ENCODE results near the gene OR2A25.
A peak's percentile ranks its signal among the peaks of the same experiment; 100 is the strongest.

The OR2A25 gene

DNA sequence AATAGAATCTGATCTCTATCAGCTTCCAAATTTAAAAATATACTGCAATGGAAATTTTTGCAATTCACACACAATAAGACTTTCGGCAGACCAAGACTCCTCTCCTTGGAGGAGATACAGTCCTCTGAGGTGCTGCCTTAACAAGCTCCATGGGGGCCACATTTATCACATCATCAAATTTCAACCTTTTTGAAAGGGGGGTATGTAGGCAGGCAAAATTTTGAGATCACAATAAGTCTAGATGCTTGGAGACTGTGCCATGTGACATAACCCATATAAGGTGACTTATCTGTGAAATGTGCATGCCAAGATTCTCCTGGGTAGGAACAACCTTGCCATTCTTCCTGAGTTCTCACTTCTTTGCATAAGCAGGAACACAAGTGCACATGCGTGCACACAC lies 16.4 kb downstream of the OR2A25 start, which contains the start of gene OR2A12:
Gene OR2A12, plus strand, starts transcription at position 301 of the 400 bp plus-strand sequence. CDS start 8,830 bp downstream, outside the sequence.
- DNase-seq, result no peak

DNA sequence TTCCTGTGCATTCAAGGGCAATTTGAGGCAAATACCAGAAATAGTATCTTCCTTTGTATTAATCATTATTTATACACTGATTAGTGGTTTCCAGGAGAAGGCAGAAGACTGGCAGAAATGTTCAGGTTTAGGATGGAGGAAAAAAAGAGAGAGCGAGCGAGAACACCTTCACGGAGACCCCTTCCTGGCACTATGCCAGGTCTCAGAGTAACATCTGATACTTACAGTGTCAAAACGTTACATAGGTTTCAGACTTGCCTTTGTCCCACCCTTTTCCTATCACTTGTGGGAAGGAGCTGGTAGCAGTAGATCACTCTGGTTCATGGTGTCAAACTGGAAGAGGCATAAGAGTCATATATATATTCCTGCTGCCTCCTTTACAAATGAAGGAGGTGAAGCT lies 17.1 kb downstream of the OR2A25 start:
- no peak for DNase-seq

DNA sequence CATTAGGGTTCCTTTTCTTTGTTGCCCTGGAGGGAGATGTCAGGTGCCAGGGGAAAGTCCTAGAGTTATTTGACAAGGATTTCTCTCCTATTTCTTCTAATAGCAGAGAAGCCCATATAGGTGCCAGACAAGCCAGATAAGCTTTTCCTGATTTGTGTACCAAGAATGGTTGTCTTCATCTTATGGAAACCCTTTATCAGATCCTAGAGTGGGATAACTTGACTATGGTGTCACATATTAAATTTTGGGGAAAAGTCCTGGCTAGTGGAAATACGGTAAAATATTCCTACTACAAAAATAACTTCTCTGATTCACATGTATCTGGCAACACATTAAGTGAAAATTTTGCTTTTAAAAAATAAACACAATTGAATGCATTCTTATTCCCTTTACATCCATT lies 17.6 kb downstream of the OR2A25 start:
- DNase-seq, result no peak

DNA sequence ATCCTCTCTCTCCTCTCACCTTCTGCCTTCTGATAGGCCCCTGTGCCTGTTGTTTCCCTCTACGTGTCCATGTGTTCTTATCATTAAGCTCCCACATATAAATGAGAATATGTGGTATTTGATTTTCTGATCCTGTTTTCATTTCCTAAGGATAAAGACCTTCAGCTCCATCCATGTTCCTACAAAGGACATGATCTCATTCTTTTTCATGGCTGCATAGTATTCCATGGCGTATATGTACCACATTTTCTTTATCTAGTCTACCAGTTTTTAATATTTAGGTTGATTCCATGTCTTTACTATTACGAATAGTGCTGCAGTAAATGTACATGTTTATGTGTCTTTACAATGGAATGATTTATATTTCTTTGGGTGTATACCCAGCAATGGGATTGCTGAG lies 21.1 kb downstream of the OR2A25 start:
- no peak for DNase-seq

DNA sequence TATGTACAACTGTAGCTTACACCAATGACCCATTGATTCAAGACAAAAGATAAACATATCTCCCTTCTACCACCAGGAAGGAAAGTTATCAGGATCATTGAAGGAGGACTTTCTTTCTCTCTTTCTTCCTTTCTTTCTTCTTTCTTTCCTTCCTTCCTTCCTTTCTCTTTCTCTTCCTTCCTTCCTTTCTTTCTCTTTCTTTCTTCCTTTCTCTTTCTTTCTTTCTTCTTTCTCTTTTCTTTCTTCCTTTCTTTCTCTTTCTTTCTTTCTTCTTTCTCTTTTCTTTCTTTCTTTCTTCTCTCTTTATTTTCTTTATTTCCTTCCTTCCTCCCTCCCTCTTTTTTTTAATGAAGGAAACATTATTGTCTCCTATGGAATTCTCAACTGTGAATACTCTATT lies 29.2 kb downstream of the OR2A25 start:
- no peak for DNase-seq

DNA sequence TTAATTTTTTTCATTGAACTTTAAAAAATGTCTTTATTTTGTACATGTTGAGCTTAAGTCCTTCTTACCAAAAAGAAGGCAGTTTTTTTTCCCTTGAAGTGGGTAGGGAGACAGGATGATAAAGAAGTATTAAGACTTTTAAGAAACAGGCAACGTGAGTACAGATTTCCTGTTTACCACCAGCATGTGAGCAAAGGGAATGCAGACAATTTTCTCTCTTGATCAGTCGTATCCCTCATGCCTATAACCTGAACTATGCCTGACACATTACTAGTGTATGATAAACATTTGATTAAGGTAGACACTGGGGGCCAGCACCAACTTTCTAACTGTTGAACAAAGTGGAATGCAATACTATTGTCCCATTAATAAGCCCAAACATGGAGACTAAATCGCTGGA lies 31.0 kb downstream of the OR2A25 start:
- no peak for DNase-seq

DNA sequence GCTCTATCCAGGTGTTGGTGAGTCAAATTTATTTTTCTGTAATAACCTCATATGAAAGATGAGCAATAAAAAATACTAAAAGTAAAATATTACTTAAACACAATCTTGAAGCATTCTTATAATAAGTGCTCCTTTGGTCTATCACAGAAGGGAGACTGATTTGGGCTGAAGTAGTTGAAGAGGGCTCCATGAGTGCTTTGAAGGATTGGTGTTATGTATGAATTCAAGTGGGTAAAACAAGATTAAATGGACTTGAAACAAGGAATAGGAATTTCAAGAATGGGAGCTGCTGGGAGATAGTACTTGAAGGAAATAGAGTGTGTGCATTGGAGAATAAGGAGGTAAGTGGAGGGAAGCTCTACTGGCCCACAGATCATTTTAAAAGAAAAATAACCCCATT lies 32.4 kb downstream of the OR2A25 start:
- peak in 1 of 3 experiments; percentile 51 for DNase-seq

DNA sequence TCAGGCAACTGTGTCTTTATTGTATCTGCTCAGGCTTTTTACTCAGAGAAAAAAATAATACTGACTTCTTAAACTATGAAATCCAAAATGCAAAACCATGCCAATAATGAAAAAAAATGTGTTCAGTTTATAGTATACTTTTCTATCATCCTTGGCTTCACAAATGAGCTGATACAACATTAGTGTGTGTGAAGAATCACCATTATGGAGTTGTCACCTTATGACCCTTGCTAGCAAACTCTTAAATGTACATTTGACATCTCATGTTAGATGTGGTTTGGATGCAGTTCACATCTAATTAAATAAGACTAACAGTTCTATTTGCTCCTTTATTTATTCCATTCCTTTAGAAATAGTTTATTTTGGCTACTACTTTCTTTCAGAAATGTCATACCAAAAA lies 35.6 kb downstream of the OR2A25 start:
- no peak for DNase-seq

DNA sequence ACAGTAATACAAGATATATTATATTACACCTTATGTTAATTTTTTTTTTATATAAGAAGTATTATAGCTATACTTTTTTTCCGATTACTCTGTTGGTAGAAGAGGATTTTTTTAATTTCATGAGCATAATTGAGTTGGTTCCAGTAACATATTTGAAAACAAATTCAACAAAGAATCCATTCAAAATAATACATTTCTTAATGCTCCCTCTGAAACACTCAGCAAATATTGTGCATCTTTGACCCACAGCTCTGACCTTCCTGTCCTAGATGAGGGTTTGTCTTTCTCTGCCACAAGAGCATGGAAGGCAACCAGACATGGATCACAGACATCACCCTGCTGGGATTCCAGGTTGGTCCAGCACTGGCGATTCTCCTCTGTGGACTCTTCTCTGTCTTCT lies 39.7 kb downstream of the OR2A25 start, which contains the start of gene OR2A2:
Gene OR2A2, plus strand, starts transcription at position 301 of the 400 bp plus-strand sequence. Its CDS starts 0 bp downstream, at position 301.
- no peak for DNase-seq

DNA sequence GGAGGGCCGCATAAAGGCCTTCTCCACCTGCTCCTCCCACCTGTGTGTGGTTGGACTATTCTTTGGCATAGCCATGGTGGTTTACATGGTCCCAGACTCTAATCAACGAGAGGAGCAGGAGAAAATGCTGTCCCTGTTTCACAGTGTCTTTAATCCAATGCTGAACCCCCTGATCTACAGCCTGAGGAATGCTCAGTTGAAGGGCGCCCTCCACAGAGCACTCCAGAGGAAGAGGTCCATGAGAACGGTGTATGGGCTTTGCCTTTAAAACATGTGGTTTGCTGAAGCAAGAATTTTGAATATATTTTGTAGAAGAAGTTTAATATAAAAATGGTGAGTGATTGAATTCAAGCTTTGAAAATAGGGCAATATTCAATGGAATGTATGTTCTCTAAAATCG lies 40.7 kb downstream of the OR2A25 start:
- DNase-seq, result no peak

DNA sequence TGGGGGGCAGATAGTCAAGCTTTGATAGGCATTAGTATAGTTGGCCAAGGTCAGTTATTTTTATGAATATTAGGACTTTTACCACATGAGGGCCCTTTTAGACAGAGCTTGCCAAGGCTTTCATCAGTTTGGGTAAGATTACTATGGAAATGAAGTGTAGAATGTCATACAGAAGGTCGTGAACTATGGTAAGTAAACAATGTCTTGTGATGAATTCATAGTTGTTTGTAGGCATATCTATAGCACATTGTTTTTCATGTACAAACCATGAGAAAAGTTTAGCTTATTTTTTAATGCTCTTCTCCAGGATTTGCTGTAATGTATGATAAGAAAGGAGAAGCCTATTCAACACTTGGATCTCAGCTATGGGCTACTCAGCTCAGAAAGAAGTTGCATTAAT lies 44.0 kb downstream of the OR2A25 start:
- no peak for DNase-seq

DNA sequence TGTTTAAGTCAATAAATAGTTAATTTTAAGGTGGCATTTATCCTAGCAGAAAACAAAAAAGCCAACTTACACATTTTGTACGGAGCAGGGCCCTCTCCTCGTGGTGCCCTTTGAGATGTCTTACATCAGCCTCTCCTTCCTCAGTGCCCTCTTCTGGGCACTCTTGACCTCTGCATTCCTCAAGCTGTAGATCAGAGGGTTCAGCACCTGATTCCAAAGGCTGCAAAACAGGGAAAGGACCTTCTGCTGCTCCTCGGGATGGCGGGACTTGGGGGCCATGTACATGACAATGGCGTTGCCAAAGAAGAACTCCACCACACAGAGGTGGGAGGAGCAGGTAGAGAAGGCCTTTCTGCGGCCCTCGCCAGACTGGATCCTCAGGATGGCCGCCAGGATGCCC lies 48.7 kb downstream of the OR2A25 start:
- no peak for DNase-seq

DNA sequence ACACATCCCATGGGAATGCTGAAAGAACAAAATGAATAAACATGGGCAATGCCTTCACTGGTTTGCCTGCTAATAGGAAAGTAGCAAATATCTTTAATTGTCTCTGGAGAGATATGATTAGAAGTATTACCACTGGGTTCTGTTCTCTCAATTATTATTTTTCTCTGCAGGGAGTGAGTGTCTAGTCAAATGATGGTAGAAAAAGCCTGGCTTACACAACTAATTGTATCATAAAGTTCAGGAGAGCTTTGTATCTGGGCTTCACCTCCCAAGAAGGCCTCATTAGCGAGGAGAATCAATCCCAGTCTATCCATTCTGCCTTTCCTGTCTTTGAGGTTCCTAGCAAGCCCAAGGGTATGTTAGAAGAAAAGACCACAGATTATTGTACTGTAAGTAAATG lies 53.3 kb downstream of the OR2A25 start, which contains the start of gene OR2A14:
Gene OR2A14, plus strand, starts transcription at position 301 of the 400 bp plus-strand sequence. CDS start 5,937 bp downstream, outside the sequence.
- no peak for DNase-seq

Measured in NCI-H1417 (cell line).